ENCODE data around the gene FLNB. TPM values are rescaled to one million over a fixed set of nuclear protein-coding genes. Genes with fewer than 3 reads are reported as not detected.

FLNB gene
- total and polyA plus RNA-seq, 2 of the 4 experiments (the other 2 are of a cell fraction) = 78.0 to 136 TPM

DNA sequence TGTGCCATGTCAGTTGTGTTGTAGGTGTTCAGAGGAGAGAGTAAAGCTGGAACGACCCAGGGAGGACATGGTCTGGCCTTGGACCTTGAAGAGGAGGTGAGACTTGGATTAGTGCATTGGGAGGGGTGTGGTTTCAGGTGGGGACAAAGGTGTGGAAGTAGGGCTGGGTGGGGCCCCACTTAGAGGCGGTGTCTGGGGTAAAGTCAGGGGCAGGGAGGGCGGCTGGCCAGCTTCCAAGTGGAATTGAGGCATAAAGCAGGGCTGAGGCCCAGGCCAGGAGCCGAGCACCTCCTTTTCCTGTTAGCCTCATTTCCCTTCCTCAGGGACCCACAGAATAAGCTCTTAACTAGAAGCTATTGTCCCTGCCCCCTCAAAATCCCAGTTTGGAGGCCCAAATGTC, 36.2 kb upstream of the FLNB start:
- H3K4ac ChIP-seq (ENCODE audit: low read depth, low read length) = peak overlapping the region; percentile 99
- peak overlapping the region; percentile 28 for H2AK9ac ChIP-seq (replicated peaks; ENCODE audit: low read depth, low read length, poor library complexity)
- no peak overlapping the region for H3K56ac ChIP-seq (ENCODE audit: extremely low read depth, insufficient read depth, low read length)
- in situ Hi-C loops (cut with MboI; ENCODE audit: low sequenced_read_pairs) (no loop called here), intact Hi-C loops (cut with micrococcal nuclease) (no loop called here), dilution Hi-C loops (cut with HindIII; ENCODE audit: low sequenced_read_pairs, unreplicated experiment) (no loop called here)
- no peak overlapping the region for H3K23ac ChIP-seq (ENCODE audit: low read depth, low read length)
- no peak overlapping the region for H3K18ac ChIP-seq (ENCODE audit: low read depth, low read length)
- H3K79me1 ChIP-seq (ENCODE audit: low read depth in 1 of 2, low read length in 2 of 2) = peaks cover 0 to 12% of the 10 kb centered on the region in 2 experiments; a peak in 2 of 4 replicates
- peaks cover 16% of the 10 kb centered on the region for H3K9me1 ChIP-seq (ENCODE audit: insufficient read depth, low read length)
- peak overlapping the region; percentile 99 for H2BK15ac ChIP-seq (ENCODE audit: low read depth, low read length)
- H2AFZ ChIP-seq (replicated peaks; ENCODE audit: low read length, poor library complexity) = peak overlapping the region; percentile 75
- H3K36me3 ChIP-seq (ENCODE audit: control insufficient read depth, insufficient read depth, low read length) = no peaks in the 10 kb centered on the region
- H4K8ac ChIP-seq (ENCODE audit: low read depth in 2 of 2, low read length in 2 of 2) = peak overlapping the region; percentile 45 to 82; a peak in 2 of 4 replicates
- no peak overlapping the region for H3K9ac ChIP-seq (ENCODE audit: low read depth, low read length)
- H3K9me3 ChIP-seq (ENCODE audit: control insufficient read depth, insufficient read depth, low read length) = no peaks in the 10 kb centered on the region
- H4K91ac ChIP-seq (ENCODE audit: insufficient read depth, low read depth, low read length) = peak overlapping the region; percentile 93
- H3K4me1 ChIP-seq (ENCODE audit: control insufficient read depth, insufficient read depth, low read length) = peaks cover 17% of the 10 kb centered on the region
- ATAC-seq (ENCODE audit: low read depth) (no peak), DNase-seq (no peak)
- peak overlapping the region; percentile 99 for H2BK20ac ChIP-seq (ENCODE audit: low read depth, low read length)
- H2BK5ac ChIP-seq (ENCODE audit: low read depth, low read length, poor library complexity, severe bottlenecking) = peak overlapping the region; percentile 29
- ChIA-PET POLR2A (ENCODE audit: unreplicated experiment) (no interaction called here), CTCF (no interaction called here)
- peak overlapping the region; percentile 96 for H2BK120ac ChIP-seq (ENCODE audit: low read depth, low read length)
- WGBS, 2 experiments (ENCODE audit: extremely low coverage in 2 of 2, insufficient read length in 1 of 2) = no CpG with 5 or more reads among the region's 4 CpGs
- no peak overlapping the region for H3K4me2 ChIP-seq (ENCODE audit: low read depth, low read length)
- H2AK5ac ChIP-seq (ENCODE audit: low read depth, low read length) = peak overlapping the region; percentile 99
- H3K27ac ChIP-seq (ENCODE audit: insufficient read depth, low read length) = peak overlapping the region; percentile 8; the same call in 1 of the 2 replicates
- no peak overlapping the region for H3K4me3 ChIP-seq (ENCODE audit: insufficient read depth, low read depth, low read length)
- no peaks in the 10 kb centered on the region for H3K27me3 ChIP-seq (ENCODE audit: control insufficient read depth, insufficient read depth, low read length)
- TF ChIP-seq SMC3 (IDR thresholded peaks at IDR 0.05; ENCODE audit: low read depth, low read length) = no peak
- no peak for TF ChIP-seq MXI1 (IDR thresholded peaks at IDR 0.05; ENCODE audit: borderline replicate concordance, low read depth, low read length)
- no peak for TF ChIP-seq RCOR1 (IDR thresholded peaks at IDR 0.05; ENCODE audit: insufficient replicate concordance, low read length)
- no peak for TF ChIP-seq CHD1 (IDR thresholded peaks at IDR 0.05; ENCODE audit: low read depth, low read length)
- TF ChIP-seq, protein P1, sequence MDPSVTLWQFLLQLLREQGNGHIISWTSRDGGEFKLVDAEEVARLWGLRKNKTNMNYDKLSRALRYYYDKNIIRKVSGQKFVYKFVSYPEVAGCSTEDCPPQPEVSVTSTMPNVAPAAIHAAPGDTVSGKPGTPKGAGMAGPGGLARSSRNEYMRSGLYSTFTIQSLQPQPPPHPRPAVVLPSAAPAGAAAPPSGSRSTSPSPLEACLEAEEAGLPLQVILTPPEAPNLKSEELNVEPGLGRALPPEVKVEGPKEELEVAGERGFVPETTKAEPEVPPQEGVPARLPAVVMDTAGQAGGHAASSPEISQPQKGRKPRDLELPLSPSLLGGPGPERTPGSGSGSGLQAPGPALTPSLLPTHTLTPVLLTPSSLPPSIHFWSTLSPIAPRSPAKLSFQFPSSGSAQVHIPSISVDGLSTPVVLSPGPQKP (IDR thresholded peaks at IDR 0.05; ENCODE audit: borderline replicate concordance, low read depth, low read length) = no peak
- no peak for TF ChIP-seq POLR2A (IDR thresholded peaks at IDR 0.05; ENCODE audit: low read depth, low read length)
- TF ChIP-seq BHLHE40 (IDR thresholded peaks at IDR 0.05; ENCODE audit: low read depth, low read length) = no peak
- no peak for TF ChIP-seq RAD21 (IDR thresholded peaks at IDR 0.05; ENCODE audit: low read length)
- no peak for TF ChIP-seq FOS (IDR thresholded peaks at IDR 0.05; ENCODE audit: low read depth, low read length)
- no peak for TF ChIP-seq MAZ (IDR thresholded peaks at IDR 0.05; ENCODE audit: borderline replicate concordance, low read depth, low read length)
- no peak for TF ChIP-seq MAFK (IDR thresholded peaks at IDR 0.05; ENCODE audit: low read depth, low read length)
- TF ChIP-seq CEBPB (IDR thresholded peaks at IDR 0.05; ENCODE audit: low read depth, low read length) = no peak
- TF ChIP-seq, protein P2, sequence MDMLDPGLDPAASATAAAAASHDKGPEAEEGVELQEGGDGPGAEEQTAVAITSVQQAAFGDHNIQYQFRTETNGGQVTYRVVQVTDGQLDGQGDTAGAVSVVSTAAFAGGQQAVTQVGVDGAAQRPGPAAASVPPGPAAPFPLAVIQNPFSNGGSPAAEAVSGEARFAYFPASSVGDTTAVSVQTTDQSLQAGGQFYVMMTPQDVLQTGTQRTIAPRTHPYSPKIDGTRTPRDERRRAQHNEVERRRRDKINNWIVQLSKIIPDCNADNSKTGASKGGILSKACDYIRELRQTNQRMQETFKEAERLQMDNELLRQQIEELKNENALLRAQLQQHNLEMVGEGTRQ (IDR thresholded peaks at IDR 0.05; ENCODE audit: low read depth, low read length) = no peak
- TF ChIP-seq RFX5 (IDR thresholded peaks at IDR 0.05; ENCODE audit: low read depth, low read length) = no peak
- no peak for TF ChIP-seq NFE2L2 (IDR thresholded peaks at IDR 0.05; ENCODE audit: low read depth, low read length)
- TF ChIP-seq, protein P3, sequence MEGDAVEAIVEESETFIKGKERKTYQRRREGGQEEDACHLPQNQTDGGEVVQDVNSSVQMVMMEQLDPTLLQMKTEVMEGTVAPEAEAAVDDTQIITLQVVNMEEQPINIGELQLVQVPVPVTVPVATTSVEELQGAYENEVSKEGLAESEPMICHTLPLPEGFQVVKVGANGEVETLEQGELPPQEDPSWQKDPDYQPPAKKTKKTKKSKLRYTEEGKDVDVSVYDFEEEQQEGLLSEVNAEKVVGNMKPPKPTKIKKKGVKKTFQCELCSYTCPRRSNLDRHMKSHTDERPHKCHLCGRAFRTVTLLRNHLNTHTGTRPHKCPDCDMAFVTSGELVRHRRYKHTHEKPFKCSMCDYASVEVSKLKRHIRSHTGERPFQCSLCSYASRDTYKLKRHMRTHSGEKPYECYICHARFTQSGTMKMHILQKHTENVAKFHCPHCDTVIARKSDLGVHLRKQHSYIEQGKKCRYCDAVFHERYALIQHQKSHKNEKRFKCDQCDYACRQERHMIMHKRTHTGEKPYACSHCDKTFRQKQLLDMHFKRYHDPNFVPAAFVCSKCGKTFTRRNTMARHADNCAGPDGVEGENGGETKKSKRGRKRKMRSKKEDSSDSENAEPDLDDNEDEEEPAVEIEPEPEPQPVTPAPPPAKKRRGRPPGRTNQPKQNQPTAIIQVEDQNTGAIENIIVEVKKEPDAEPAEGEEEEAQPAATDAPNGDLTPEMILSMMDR (conservative IDR thresholded peaks at IDR 0.05; ENCODE audit: low read depth, low read length) = no peak
- H4K5ac ChIP-seq (ENCODE audit: low read depth, low read length) = no peak overlapping the region
- no TSS peak for BruUV-seq (replicated peaks)
- H3K14ac ChIP-seq (replicated peaks; ENCODE audit: low read depth, low read length) = peak overlapping the region; percentile 67
- H4K20me1 ChIP-seq (ENCODE audit: insufficient read depth, low read length) = no peaks in the 10 kb centered on the region
